BLaER1 treated with 17β-estradiol and CSF1 and Interleukin-3, amounts not matched to agents 10 nM and 100 nM (cell line): ENCODE data around the gene PELI2.

ENCODE experiments used
- H3K27ac ChIP-seq, 11 experiments: shearing (Covaris generic); formaldehyde crosslinking; 2 replicates each; pipeline ENCODE4 v1.8.1; 2022
- H3K27me3 ChIP-seq, 11 experiments: shearing (Covaris generic); formaldehyde crosslinking; 2 replicates each; pipeline ENCODE4 v1.8.1; 2022
- H3K36me3 ChIP-seq, 11 experiments: shearing (Covaris generic); formaldehyde crosslinking; 2 replicates each; pipeline ENCODE4 v1.8.1; 2022
- H3K4me1 ChIP-seq, 10 experiments: shearing (Covaris generic); formaldehyde crosslinking; 2 replicates each; pipeline ENCODE4 v1.8.1; 2022
- H3K4me2 ChIP-seq, 11 experiments: shearing (Covaris generic); formaldehyde crosslinking; 2 replicates each; pipeline ENCODE4 v1.8.1; 2022
- H3K4me3 ChIP-seq, 10 experiments: shearing (Covaris generic); formaldehyde crosslinking; 2 replicates each; pipeline ENCODE4 v1.8.1; 2022
- H3K9ac ChIP-seq, 11 experiments: shearing (Covaris generic); formaldehyde crosslinking; 2 replicates each; pipeline ENCODE4 v1.8.1; 2022
- H3K9me3 ChIP-seq, 11 experiments: shearing (Covaris generic); formaldehyde crosslinking; replicated peaks in 1 of 11; 2 replicates each; pipeline ENCODE4 v1.8.1; 2022
- H4K20me1 ChIP-seq, 11 experiments: shearing (Covaris generic); formaldehyde crosslinking; 2 replicates each; pipeline ENCODE4 v1.8.1; 2022
- Cebpa-rat ChIP-seq, 11 experiments: shearing (Covaris generic); IDR thresholded peaks; 2 replicates each; pipeline ENCODE4 v1.8.1; 2022

The PELI2 gene

GRCh38 chr14:56094076-56094475, 24.1 kb upstream of the PELI2 start:
- peak overlapping the region in 7 of 11 experiments; percentile 1 to 81 (median 70); a peak in 7 of 22 replicates for H3K27ac ChIP-seq
- peak overlapping the region in 6 of 11 experiments; percentile 9 to 59 (median 49); a peak in 9 of 22 replicates for H3K4me2 ChIP-seq
- peaks cover 0 to 39% (median 15%) of the 10 kb centered on the region in 11 experiments; a peak in 16 of 22 replicates for H3K9me3 ChIP-seq
- no peaks in the 10 kb centered on the region for H4K20me1 ChIP-seq
- H3K9ac ChIP-seq, result no peak overlapping the region
- H3K27me3 ChIP-seq, result no peaks in the 10 kb centered on the region
- H3K4me1 ChIP-seq, result peaks cover 0 to 31% (median 14%) of the 10 kb centered on the region in 10 experiments; a peak in 12 of 20 replicates
- no peaks in the 10 kb centered on the region for H3K36me3 ChIP-seq
- no peak overlapping the region for H3K4me3 ChIP-seq
- no peak for TF ChIP-seq Cebpa-rat (IDR thresholded peaks at IDR 0.05)

DNA sequence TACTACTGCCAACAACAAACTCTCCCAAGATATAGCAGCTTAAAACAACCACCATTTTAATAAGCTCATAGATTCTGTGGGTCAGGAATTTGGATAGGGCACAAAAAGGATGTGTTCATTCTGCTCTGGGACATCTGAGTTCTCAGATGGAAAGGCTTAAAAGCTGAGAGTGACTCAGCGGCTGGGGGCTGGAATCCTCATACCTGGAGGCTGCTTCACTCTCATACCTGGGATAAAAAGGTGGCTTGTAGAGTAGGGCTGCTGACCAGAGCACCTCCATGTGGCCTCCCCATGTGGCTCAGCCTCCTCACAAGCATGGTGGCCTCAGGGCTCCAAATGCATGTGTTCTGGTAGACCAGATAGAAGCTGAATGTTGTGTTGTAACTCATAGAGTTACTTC, 20.2 kb upstream of the PELI2 start:
- Histone ChIP-seq H3K9me3 (peaks cover 0 to 21% (median 14%) of the 10 kb centered on the region in 11 experiments; a peak in 14 of 22 replicates), H3K4me1 (peaks cover 0 to 24% (median 7%) of the 10 kb centered on the region in 10 experiments; a peak in 11 of 20 replicates), H3K27ac (no peak overlapping the region)

DNA sequence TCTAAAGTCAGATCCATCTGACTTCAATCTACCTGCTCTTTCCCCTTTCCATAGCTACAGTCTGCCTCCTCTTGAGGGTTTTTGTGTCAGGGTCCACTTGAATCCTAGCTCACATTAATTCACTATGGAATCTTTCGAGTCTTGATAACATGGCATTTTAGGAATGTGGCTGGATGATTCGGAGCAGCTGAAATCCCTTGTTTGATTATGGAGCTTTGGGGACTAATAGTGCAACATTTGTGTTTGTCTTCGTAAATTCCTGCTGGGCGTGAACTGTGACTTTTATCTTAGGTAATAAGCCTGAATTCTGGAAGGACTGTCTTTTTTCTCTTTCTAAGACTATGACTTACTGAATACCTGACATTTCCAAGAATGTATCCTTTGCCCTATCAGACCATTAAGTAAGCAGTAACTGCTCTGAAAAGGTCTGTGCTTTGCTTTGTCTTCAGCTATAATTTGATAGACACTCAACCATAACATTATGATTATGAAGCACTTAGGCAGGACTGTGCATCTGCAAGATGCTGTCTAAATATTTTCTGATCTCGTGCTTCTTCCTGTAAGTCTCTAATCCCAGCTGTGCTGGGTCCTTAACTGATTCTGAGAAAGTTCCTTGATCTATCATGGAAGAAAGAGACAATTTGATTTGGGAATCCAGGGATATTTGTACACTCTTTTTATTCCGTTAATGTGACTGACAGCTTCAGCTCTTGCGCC, 19.0 kb upstream of the PELI2 start:
- TF ChIP-seq Cebpa-rat (IDR thresholded peaks at IDR 0.05), result no peak
- no peaks in the 10 kb centered on the region for H4K20me1 ChIP-seq
- peaks cover 0 to 12% (median under 1%) of the 10 kb centered on the region in 10 experiments; a peak in 9 of 20 replicates for H3K4me1 ChIP-seq
- H3K4me2 ChIP-seq, result no peak overlapping the region
- H3K36me3 ChIP-seq, result no peaks in the 10 kb centered on the region
- H3K9me3 ChIP-seq, result peaks cover 0 to 19% (median 14%) of the 10 kb centered on the region in 11 experiments; a peak in 14 of 22 replicates
- no peak overlapping the region for H3K9ac ChIP-seq
- H3K4me3 ChIP-seq, result no peak overlapping the region
- no peaks in the 10 kb centered on the region for H3K27me3 ChIP-seq
- no peak overlapping the region for H3K27ac ChIP-seq

More for the DNA sequence above, 20.2 kb upstream of the PELI2 start:
- Histone ChIP-seq H3K36me3 (no peaks in the 10 kb centered on the region), H3K4me2 (no peak overlapping the region), H3K27me3 (no peaks in the 10 kb centered on the region), H3K4me3 (no peak overlapping the region), H3K9ac (no peak overlapping the region), H4K20me1 (no peaks in the 10 kb centered on the region)
- TF ChIP-seq Cebpa-rat (IDR thresholded peaks at IDR 0.05), result no peak

DNA sequence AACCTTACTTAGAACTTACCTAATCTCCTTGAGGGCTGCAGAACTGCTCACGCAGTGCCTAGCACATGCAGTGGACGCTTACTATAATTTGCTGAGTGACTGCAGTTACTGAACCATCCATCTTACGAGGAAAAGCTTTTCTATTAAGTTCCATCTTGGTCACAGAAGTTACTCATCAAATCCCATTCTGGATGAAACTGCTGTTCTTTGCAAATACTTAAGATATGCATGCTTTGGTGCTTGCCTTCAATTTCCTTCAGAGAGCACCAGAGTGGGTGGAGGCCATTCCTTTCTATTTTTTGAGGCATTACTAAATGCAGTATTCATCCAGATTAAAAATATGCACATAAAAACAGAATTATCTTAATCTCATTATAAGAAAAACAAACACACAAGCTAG, 17.7 kb upstream of the PELI2 start:
- Histone ChIP-seq H4K20me1 (no peaks in the 10 kb centered on the region), H3K27me3 (no peaks in the 10 kb centered on the region), H3K27ac (no peak overlapping the region), H3K9me3 (peaks cover 0 to 13% (median 8%) of the 10 kb centered on the region in 11 experiments; a peak in 14 of 22 replicates), H3K36me3 (no peaks in the 10 kb centered on the region), H3K4me3 (no peak overlapping the region), H3K4me1 (0 out of 20 replicates have a peak, but pooled peaks cover 0 to 6% (median 0%) of the 10 kb centered on the region in 10 experiments), H3K9ac (no peak overlapping the region), H3K4me2 (no peak overlapping the region)
- TF ChIP-seq Cebpa-rat (IDR thresholded peaks at IDR 0.05), result no peak

GRCh38 chr14:56102941-56103340, 15.3 kb upstream of the PELI2 start:
- 0 out of 20 replicates have a peak, but pooled peaks cover 0 to 6% (median 0%) of the 10 kb centered on the region in 10 experiments for H3K4me1 ChIP-seq
- no peak overlapping the region for H3K27ac ChIP-seq
- H3K27me3 ChIP-seq, result no peaks in the 10 kb centered on the region
- no peak overlapping the region for H3K9ac ChIP-seq
- H3K4me2 ChIP-seq, result no peak overlapping the region
- no peaks in the 10 kb centered on the region for H3K9me3 ChIP-seq
- H3K4me3 ChIP-seq, result no peak overlapping the region
- TF ChIP-seq Cebpa-rat (IDR thresholded peaks at IDR 0.05), result no peak
- no peaks in the 10 kb centered on the region for H4K20me1 ChIP-seq
- H3K36me3 ChIP-seq, result no peaks in the 10 kb centered on the region

- Histone ChIP-seq H3K4me3 (no peak overlapping the region), H3K4me1 (peaks cover 0 to 7% (median under 1%) of the 10 kb centered on the region in 10 experiments; a peak in 8 of 20 replicates), H3K9me3 (peaks cover 11 to 26% (median 20%) of the 10 kb centered on the region in 11 experiments; a peak in 20 of 22 replicates), H3K36me3 (no peaks in the 10 kb centered on the region), H3K27ac (no peak overlapping the region), H4K20me1 (no peaks in the 10 kb centered on the region), H3K27me3 (no peaks in the 10 kb centered on the region), H3K4me2 (no peak overlapping the region), H3K9ac (no peak overlapping the region)
- TF ChIP-seq Cebpa-rat (IDR thresholded peaks at IDR 0.05), result no peak
Measured at GRCh38 chr14:56107615-56108014, 10.6 kb upstream of the PELI2 start.

DNA sequence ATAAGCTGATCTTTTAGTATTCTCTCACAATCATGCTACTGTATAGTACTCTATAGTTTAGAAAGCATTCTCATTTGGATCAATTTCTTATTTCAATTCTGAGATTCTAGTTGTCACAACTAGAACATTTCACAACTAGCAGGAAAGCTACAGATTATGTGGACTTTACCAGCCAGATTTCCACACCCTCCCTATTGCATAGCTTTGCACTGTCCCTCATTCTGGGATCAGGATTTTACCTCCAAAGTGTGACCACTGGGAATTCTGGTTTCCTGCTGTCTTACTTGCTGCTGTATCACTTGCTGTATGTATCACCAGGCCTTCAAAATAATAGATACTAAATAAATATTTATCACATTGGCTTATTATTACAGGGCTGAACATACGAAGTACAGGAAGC, 10.2 kb upstream of the PELI2 start:
- peaks cover 0 to 12% (median 5%) of the 10 kb centered on the region in 10 experiments; a peak in 8 of 20 replicates for H3K4me1 ChIP-seq
- H3K9ac ChIP-seq, result no peak overlapping the region
- no peaks in the 10 kb centered on the region for H3K36me3 ChIP-seq
- no peak for TF ChIP-seq Cebpa-rat (IDR thresholded peaks at IDR 0.05)
- no peaks in the 10 kb centered on the region for H3K27me3 ChIP-seq
- no peak overlapping the region for H3K4me3 ChIP-seq
- no peak overlapping the region for H3K27ac ChIP-seq
- H3K4me2 ChIP-seq, result no peak overlapping the region
- no peaks in the 10 kb centered on the region for H4K20me1 ChIP-seq
- H3K9me3 ChIP-seq, result peaks cover 12 to 27% (median 20%) of the 10 kb centered on the region in 11 experiments; a peak in 21 of 22 replicates

DNA sequence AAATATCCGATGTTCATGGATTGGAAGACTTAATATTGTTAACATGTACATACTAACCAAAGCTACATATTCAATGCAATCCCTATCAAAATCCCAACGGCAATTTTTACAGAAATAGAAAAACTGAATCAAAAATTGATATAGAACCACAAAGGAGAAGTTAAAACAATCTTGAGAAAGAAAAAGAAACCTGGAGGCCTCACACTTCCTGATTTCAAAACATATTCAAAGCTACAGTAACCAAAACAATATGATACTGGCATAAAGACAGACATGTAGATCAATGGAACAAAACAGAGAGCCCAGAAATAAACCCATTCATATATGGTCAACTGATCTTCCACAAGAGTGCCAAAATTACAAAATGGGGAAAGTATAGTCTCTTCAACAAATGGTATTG, 5.4 kb upstream of the PELI2 start:
- Histone ChIP-seq H3K9me3 (peaks cover 15 to 34% (median 21%) of the 10 kb centered on the region in 11 experiments; a peak in 21 of 22 replicates), H3K4me3 (no peak overlapping the region; a peak in 1 of 20 replicates), H3K27me3 (no peaks in the 10 kb centered on the region), H3K9ac (no peak overlapping the region), H3K4me2 (peak overlapping the region in 7 of 11 experiments; percentile 5 to 50 (median 31); a peak in 9 of 22 replicates), H3K36me3 (no peaks in the 10 kb centered on the region), H4K20me1 (no peaks in the 10 kb centered on the region), H3K27ac (peak overlapping the region in 8 of 11 experiments; percentile 27 to 73 (median 58); a peak in 14 of 22 replicates), H3K4me1 (peaks cover 8 to 34% (median 24%) of the 10 kb centered on the region in 10 experiments; a peak in 19 of 20 replicates)
- TF ChIP-seq Cebpa-rat (IDR thresholded peaks at IDR 0.05), result no peak

GRCh38 chr14:56115334-56115870, 2.8 kb upstream of the PELI2 start:
- Histone ChIP-seq H3K27me3 (no peaks in the 10 kb centered on the region), H3K36me3 (no peaks in the 10 kb centered on the region), H3K4me2 (no peak overlapping the region), H3K9ac (no peak overlapping the region), H3K4me3 (no peak overlapping the region), H4K20me1 (peaks cover 0 to 21% (median 7%) of the 10 kb centered on the region in 11 experiments; a peak in 16 of 22 replicates), H3K9me3 (peaks cover 15 to 29% (median 20%) of the 10 kb centered on the region in 11 experiments; a peak in 21 of 22 replicates), H3K27ac (no peak overlapping the region; a peak in 1 of 22 replicates), H3K4me1 (peaks cover 10 to 41% (median 26%) of the 10 kb centered on the region in 10 experiments)
- no peak for TF ChIP-seq Cebpa-rat (IDR thresholded peaks at IDR 0.05)
